ENCODE data around the gene SMCP.

SMCP gene

GRCh38 chr1:152901631-152902030 is 23.5 kb downstream of the SMCP start:
- TF ChIP-seq MAX (IDR thresholded peaks at IDR 0.05) (no peak), REST (IDR thresholded peaks at IDR 0.05; ENCODE audit: low read depth) (no peak), EP300 (IDR thresholded peaks at IDR 0.05; ENCODE audit: borderline replicate concordance) (no peak), ZBTB7A (IDR thresholded peaks at IDR 0.05; ENCODE audit: low read depth) (no peak), NFIC (IDR thresholded peaks at IDR 0.05) (no peak), YY1 (IDR thresholded peaks at IDR 0.05; ENCODE audit: low read depth) (no peak), FOXM1 (IDR thresholded peaks at IDR 0.05; ENCODE audit: borderline replicate concordance, low read depth) (no peak), TEAD4 (IDR thresholded peaks at IDR 0.05) (no peak), EGR1 (IDR thresholded peaks at IDR 0.05) (no peak), CREB1 (IDR thresholded peaks at IDR 0.05; ENCODE audit: low read depth) (no peak)

- no peak for TF ChIP-seq CEBPB (IDR thresholded peaks at IDR 0.05)
- TF ChIP-seq CREB1 (IDR thresholded peaks at IDR 0.05; ENCODE audit: low read depth), result no peak
- TF ChIP-seq TEAD4 (IDR thresholded peaks at IDR 0.05), result no peak
- no peak for TF ChIP-seq TAF1 (IDR thresholded peaks at IDR 0.05; ENCODE audit: low read depth)
- no peak for TF ChIP-seq FOXM1 (IDR thresholded peaks at IDR 0.05; ENCODE audit: borderline replicate concordance, low read depth)
- TF ChIP-seq, protein P1, sequence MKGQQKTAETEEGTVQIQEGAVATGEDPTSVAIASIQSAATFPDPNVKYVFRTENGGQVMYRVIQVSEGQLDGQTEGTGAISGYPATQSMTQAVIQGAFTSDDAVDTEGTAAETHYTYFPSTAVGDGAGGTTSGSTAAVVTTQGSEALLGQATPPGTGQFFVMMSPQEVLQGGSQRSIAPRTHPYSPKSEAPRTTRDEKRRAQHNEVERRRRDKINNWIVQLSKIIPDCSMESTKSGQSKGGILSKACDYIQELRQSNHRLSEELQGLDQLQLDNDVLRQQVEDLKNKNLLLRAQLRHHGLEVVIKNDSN (IDR thresholded peaks at IDR 0.05), result no peak
- no peak for TF ChIP-seq ZBTB7A (IDR thresholded peaks at IDR 0.05; ENCODE audit: low read depth)
- no peak for TF ChIP-seq MAX (IDR thresholded peaks at IDR 0.05)
- TF ChIP-seq TCF12 (IDR thresholded peaks at IDR 0.05; ENCODE audit: low read depth), result no peak
- no peak for TF ChIP-seq EP300 (IDR thresholded peaks at IDR 0.05; ENCODE audit: borderline replicate concordance)
- no peak for TF ChIP-seq EGR1 (IDR thresholded peaks at IDR 0.05)
- TF ChIP-seq RAD21 (IDR thresholded peaks at IDR 0.05; ENCODE audit: low read depth), result no peak
- no peak for TF ChIP-seq NFIC (IDR thresholded peaks at IDR 0.05)
- no peak for TF ChIP-seq YY1 (IDR thresholded peaks at IDR 0.05; ENCODE audit: low read depth)
- no peak for TF ChIP-seq REST (IDR thresholded peaks at IDR 0.05; ENCODE audit: low read depth)
Observed at GRCh38 chr1:152902636-152903035, 24.5 kb downstream of the SMCP start.

- TF ChIP-seq FOXM1 (IDR thresholded peaks at IDR 0.05; ENCODE audit: borderline replicate concordance, low read depth) (no peak), ZBTB7A (IDR thresholded peaks at IDR 0.05; ENCODE audit: low read depth) (no peak), TAF1 (IDR thresholded peaks at IDR 0.05; ENCODE audit: low read depth) (no peak), EP300 (IDR thresholded peaks at IDR 0.05; ENCODE audit: borderline replicate concordance) (no peak), YY1 (IDR thresholded peaks at IDR 0.05; ENCODE audit: low read depth) (no peak), EGR1 (IDR thresholded peaks at IDR 0.05) (no peak), TCF12 (IDR thresholded peaks at IDR 0.05; ENCODE audit: low read depth) (no peak), MAX (IDR thresholded peaks at IDR 0.05) (no peak), RAD21 (IDR thresholded peaks at IDR 0.05; ENCODE audit: low read depth) (no peak)
- TF ChIP-seq, protein P1 (IDR thresholded peaks at IDR 0.05), result no peak
Observed at GRCh38 chr1:152904688-152905440, 26.7 kb downstream of the SMCP start.

GRCh38 chr1:152906023-152906565 is 28.0 kb downstream of the SMCP start:
- TF ChIP-seq EGR1 (IDR thresholded peaks at IDR 0.05) (no peak), TAF1 (IDR thresholded peaks at IDR 0.05; ENCODE audit: low read depth) (no peak)

- TF ChIP-seq EGR1 (IDR thresholded peaks at IDR 0.05), result no peak
- TF ChIP-seq CEBPB (IDR thresholded peaks at IDR 0.05), result no peak
Observed at GRCh38 chr1:152907686-152908601, 29.8 kb downstream of the SMCP start, which contains the start of gene IVL. Gene IVL, plus strand, starts transcription at chr1:152908546. Its CDS starts 1,252 bp downstream, at chr1:152909798.
